ENCODE results near the gene TXNRD2. TPM values are rescaled to one million over a fixed set of nuclear protein-coding genes. Genes with fewer than 3 reads are reported as not detected.

The TXNRD2 gene
- total RNA-seq, 1 experiment from 2014 or later = 22.9 TPM

DNA sequence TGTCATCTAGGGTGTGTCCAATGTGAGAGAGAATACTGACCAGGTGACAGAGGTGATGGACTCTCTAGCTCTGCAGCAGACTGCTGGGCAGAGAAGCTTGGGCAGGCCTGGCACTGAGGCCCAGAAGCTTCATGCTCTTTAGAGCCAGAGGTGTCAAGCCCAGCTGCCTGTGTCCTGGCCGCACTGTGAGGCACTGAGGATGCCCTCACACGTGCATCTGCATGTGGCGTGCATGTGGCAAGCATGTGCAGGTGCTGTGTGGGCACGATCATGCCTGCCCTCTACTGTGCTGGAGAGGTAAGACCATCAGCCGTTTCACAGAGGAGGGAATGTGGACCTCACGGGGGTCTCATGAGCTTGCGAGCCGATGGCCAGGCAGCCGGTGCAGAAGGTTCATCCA, 15.8 kb upstream of the TXNRD2 start:
- Mint-ChIP-seq H3K4me1 (peaks cover 15 to 33% of the 10 kb centered on the region in 2 experiments), H3K27me3 (ENCODE audit: low read depth) (no peaks in the 10 kb centered on the region), H3K36me3 (ENCODE audit: insufficient read depth in 1 of 3, low read depth in 3 of 3) (no peaks in the 10 kb centered on the region; a peak in 1 of 7 replicates), H3K4me3 (no peak overlapping the region), H3K9me3 (no peaks in the 10 kb centered on the region; a peak in 1 of 5 replicates), H3K27ac (peak overlapping the region in 1 of 3 experiments; percentile 40; a peak in 1 of 7 replicates)
- no peak overlapping the region for H2BK5ac ChIP-seq (ENCODE audit: insufficient read length, low read length)
- H3K27me3 ChIP-seq (ENCODE audit: insufficient read depth, low read length) = no peaks in the 10 kb centered on the region
- TF ChIP-seq, protein P1, sequence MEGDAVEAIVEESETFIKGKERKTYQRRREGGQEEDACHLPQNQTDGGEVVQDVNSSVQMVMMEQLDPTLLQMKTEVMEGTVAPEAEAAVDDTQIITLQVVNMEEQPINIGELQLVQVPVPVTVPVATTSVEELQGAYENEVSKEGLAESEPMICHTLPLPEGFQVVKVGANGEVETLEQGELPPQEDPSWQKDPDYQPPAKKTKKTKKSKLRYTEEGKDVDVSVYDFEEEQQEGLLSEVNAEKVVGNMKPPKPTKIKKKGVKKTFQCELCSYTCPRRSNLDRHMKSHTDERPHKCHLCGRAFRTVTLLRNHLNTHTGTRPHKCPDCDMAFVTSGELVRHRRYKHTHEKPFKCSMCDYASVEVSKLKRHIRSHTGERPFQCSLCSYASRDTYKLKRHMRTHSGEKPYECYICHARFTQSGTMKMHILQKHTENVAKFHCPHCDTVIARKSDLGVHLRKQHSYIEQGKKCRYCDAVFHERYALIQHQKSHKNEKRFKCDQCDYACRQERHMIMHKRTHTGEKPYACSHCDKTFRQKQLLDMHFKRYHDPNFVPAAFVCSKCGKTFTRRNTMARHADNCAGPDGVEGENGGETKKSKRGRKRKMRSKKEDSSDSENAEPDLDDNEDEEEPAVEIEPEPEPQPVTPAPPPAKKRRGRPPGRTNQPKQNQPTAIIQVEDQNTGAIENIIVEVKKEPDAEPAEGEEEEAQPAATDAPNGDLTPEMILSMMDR (conservative IDR thresholded peaks at IDR 0.05) = peak; percentile 31; the same call in 1 of the 3 replicates
- no peak overlapping the region for H3K4ac ChIP-seq (ENCODE audit: low read depth, low read length)
- no peak overlapping the region for H2BK15ac ChIP-seq (ENCODE audit: low read depth, low read length)
- H2BK120ac ChIP-seq (ENCODE audit: low read depth, low read length, poor library complexity, severe bottlenecking) = no peak overlapping the region
- H4K8ac ChIP-seq (replicated peaks; ENCODE audit: insufficient read length, low read depth, low read length) = no peak overlapping the region
- H3K56ac ChIP-seq (ENCODE audit: insufficient read length, low read depth, low read length) = no peak overlapping the region
- no CpG with 5 or more reads among the region's 9 CpGs for WGBS (ENCODE audit: extremely low coverage, insufficient read length, low lambda C conversion rate)
- H2BK12ac ChIP-seq (ENCODE audit: insufficient read length, low read depth, low read length) = no peak overlapping the region
- H2AFZ ChIP-seq (ENCODE audit: low read length) = no peak overlapping the region
- H3K79me2 ChIP-seq (ENCODE audit: insufficient read depth, low read length) = no peaks in the 10 kb centered on the region
- H3K4me2 ChIP-seq (ENCODE audit: insufficient read depth, insufficient read length, low read length) = no peak overlapping the region
- H4K5ac ChIP-seq (ENCODE audit: insufficient read length, low read depth, low read length) = no peak overlapping the region
- no peak overlapping the region for H3K9ac ChIP-seq (ENCODE audit: extremely low read depth, insufficient read length, low read length)
- no peak overlapping the region for H3K14ac ChIP-seq (ENCODE audit: insufficient read depth, low read length)
- H4K91ac ChIP-seq (ENCODE audit: insufficient read length, low read depth, low read length) = no peak overlapping the region
- no peak overlapping the region for H3K27ac ChIP-seq (ENCODE audit: insufficient read length, low read depth, low read length)
- no peak overlapping the region for H2BK20ac ChIP-seq (ENCODE audit: low read depth, low read length, poor library complexity, severe bottlenecking)
- no peak overlapping the region for H2AK5ac ChIP-seq (ENCODE audit: insufficient read length, low read length)
- no peak overlapping the region for H3K23ac ChIP-seq (ENCODE audit: insufficient read length, low read depth, low read length)
- H3K79me1 ChIP-seq (ENCODE audit: insufficient read depth, low read depth, low read length, poor library complexity, severe bottlenecking) = no peaks in the 10 kb centered on the region
- H3K9me3 ChIP-seq (ENCODE audit: control insufficient read depth, low read depth, low read length) = no peaks in the 10 kb centered on the region
- H4K20me1 ChIP-seq (ENCODE audit: control insufficient read depth, insufficient read depth, insufficient read length) = no peaks in the 10 kb centered on the region
- DNase-seq = no peak
- H3K23me2 ChIP-seq (ENCODE audit: insufficient read length, low read depth, low read length, poor library complexity, severe bottlenecking) = no peaks in the 10 kb centered on the region
- no peak overlapping the region for H3T11ph ChIP-seq (ENCODE audit: low read length)
- H3K18ac ChIP-seq (ENCODE audit: insufficient read length, low read depth, low read length) = no peak overlapping the region
- no peaks in the 10 kb centered on the region; the same call in 1 of the 2 replicates for H3K4me1 ChIP-seq (ENCODE audit: insufficient read depth, low read length)
